Subcutaneous adipose tissue (tissue), 4 donors: ENCODE results near the gene FHOD1. TPM values are rescaled to one million over a fixed set of nuclear protein-coding genes. Genes with fewer than 3 reads are reported as not detected.

Experiments used
- total RNA-seq, 4 donors: library from RNA; depleted of rRNA; stranded (reverse); fragments of >200 nt; gene quantifications; one replicate each; pipeline ENCODE4 v1.1.0, GENCODE V29; 2016
- TF ChIP-seq, protein P1 (sequence below): fragments of 450-650 bp; IDR thresholded peaks from one replicate; pipeline ENCODE4 v1.5.1; 2016; ENCODE audit warnings: low read depth, mild to moderate bottlenecking, control low read depth, antibody characterized with exemption, moderate library complexity

Gene FHOD1
- total RNA-seq, 4 donors from 2014 or later: 10.3 to 83.3 (median 20.9) TPM

DNA sequence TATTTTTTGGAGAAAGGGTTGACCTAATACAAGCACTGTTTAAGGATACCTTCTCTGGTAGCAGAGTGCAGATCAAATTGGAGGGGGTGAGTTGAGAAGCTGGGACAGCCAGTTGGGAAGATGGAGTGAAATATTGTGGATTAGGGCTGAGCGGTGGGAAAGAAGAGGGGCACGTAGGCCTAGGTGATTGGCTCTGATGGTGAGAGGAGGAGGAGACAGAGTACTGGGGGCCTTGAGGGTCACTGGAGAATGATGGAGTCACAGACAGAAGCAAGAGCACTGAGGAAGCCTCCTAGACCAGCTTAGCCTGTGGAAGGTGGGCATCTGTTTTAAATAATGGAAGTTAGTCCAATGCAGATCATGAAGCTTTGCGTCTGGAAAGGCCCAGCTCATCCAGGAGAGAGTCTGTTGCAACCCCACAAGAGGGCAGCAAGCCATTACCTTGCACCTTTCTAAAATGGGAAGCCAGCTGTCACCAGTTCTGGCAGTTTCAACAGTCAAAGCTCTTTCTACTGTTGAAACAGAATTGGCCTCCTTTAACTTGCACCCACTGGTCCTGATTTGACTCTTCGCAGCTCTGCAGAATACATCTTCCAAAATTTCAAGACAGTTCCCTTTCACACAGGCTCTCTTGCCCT, 13.3 kb upstream of the FHOD1 start:
- TF ChIP-seq, protein P1, sequence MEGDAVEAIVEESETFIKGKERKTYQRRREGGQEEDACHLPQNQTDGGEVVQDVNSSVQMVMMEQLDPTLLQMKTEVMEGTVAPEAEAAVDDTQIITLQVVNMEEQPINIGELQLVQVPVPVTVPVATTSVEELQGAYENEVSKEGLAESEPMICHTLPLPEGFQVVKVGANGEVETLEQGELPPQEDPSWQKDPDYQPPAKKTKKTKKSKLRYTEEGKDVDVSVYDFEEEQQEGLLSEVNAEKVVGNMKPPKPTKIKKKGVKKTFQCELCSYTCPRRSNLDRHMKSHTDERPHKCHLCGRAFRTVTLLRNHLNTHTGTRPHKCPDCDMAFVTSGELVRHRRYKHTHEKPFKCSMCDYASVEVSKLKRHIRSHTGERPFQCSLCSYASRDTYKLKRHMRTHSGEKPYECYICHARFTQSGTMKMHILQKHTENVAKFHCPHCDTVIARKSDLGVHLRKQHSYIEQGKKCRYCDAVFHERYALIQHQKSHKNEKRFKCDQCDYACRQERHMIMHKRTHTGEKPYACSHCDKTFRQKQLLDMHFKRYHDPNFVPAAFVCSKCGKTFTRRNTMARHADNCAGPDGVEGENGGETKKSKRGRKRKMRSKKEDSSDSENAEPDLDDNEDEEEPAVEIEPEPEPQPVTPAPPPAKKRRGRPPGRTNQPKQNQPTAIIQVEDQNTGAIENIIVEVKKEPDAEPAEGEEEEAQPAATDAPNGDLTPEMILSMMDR: no peak

DNA sequence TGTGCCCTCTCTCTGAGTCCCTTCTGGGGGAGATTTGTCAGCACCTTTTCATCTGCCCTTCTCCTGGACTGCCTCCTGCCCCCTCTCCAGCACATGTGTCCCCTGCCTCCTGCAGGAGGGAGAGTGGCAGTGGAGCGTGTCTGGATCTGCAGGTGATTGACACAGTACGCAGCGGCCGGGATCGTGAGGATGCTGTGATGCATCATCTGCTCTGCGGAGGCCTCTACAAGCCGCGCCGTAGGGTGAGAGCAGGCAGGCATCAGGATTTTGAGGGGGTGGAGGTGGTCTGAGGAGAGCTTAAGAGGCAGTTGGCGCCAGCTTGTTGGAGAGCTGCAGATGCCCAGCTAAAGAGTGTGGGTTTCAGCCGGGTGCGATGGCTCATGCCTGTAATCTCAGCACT, 12.4 kb upstream of the FHOD1 start:
- TF ChIP-seq, protein P1: no peak

DNA sequence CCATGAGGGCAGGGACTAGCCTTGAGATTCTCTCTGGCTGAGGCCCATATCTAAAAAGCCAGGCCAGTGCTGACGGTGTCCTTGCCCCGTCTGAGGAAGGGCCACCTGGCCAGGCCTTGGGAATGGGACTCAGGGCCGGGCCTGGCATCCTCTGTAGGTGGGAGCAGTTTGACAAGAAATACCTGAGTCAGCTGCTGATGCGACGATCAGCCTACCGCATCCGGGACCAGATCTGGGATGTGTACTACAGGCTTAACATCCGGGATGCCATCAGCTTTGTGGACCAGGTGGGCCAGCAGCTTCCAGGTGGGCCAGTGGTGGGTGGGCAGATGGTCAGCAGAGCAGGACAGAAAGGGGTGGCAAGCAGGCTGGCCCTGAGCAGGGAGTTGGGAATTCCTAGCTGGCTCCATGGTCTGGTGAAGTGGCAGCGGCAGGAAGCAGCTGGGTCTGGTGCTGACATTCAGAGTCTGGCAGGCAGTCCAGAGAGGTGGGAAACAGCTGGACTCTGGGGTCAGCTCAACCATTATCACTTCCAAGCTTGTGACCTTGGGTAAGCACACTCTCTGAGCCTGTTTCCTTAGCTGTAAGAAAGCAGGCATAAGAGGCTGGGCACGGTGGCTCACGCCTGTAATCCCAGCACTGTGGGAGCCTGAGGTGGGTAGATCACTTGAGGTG, 11.0 kb upstream of the FHOD1 start:
- TF ChIP-seq, protein P1: no peak

DNA sequence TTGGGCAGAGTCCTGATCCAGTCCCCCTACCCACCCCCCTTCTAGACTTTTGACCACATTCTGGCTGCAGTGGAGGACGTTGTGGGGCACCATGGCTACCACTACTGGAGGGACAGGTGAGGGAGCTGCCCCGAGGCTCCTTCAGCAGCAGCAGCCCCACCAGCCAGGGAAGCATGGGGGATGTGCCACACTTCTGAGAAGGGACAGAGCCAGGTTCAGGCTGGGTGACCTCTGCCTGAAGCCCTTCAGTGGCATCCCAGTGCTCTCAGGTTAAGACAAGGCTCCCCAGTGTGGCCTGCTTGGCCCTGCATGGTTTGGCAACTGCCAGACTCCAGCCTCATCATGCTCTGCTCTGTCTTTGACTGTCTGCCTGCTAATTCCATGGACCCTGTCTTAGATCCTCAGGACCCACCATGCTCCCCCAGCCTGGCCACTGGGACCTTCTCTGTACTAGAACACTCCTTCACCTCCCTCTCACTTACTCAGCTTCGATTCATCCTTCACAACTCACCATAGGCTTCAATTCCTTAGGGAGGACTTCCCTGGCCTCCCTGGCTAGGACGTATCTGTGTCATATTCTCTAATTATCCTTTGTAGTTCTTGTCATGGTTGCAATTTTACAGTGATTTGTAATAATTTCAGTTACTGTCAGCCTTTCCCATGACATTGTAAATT, 10.3 kb upstream of the FHOD1 start:
- TF ChIP-seq, protein P1: no peak

DNA sequence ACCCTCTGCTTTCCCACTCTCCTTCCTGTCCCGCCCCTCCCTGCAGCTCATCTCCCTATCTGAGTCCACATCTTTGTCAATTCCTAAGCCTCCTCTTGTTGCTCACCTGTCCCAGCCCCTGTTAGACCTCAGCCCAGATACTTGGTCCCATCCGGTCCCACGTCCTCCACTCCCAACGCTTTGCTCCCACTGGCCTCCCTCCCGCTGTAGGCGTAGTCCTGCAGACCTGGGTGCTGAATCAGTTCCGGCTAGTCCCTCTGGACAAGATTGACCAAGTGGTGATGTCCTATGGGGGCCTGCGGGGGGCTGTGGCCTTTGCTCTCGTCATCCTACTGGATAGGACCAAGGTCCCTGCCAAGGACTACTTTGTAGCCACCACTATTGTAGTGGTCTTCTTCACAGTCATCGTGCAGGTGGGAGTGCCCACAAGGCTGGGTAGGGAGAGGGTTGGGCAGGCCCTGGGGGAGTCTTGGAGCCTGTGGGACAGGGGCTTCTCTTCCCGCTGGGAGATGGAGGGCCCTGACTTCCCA, 9.5 kb upstream of the FHOD1 start:
- TF ChIP-seq, protein P1: no peak

DNA sequence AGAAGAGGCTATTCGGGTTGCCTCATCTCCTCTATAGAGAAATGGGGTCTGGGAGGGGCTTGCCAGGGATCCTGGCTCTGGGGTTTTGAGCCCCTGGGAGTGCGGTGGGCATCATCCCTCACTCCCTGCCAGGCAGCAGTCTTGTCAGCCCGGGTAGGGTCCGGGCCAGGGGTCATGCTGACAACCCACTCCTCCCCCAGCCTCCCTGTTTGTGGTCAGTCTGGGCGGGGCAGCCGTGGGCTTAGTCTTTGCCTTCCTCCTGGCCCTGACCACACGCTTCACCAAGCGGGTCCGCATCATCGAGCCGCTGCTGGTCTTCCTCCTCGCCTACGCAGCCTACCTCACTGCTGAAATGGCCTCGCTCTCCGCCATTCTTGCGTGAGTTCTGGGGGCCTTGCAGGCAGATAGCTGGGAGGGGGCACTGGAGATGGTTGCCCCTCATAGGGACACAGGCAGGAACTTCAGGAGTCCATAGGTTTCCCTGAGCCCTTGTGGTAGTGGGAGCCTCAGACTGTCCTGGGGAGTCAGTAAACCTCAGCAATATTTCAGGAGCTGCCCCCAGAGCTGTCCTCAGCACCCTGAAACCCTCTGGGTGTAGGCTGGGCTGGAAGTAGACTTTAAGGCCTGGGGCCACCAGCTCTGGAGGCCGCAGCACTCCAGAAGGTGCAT, 8.4 kb upstream of the FHOD1 start:
- TF ChIP-seq, protein P1: no peak
